ENCODE measurements around the gene DOCK4.

Gene DOCK4

GRCh38 chr7:112065758-112066157, 140.4 kb downstream of the DOCK4 start:
- ChIA-PET CTCF (no interaction called here), POLR2A (no interaction called here)
- DNase-seq (ENCODE audit: extremely low spot score): no peak
- TF ChIP-seq FOXA1 (IDR thresholded peaks at IDR 0.05) (no peak), ELF4 (IDR thresholded peaks at IDR 0.05) (no peak), LEF1 (IDR thresholded peaks at IDR 0.05; ENCODE audit: borderline replicate concordance) (no peak), CTBP1 (IDR thresholded peaks at IDR 0.05; ENCODE audit: borderline replicate concordance) (no peak), ZNF384 (IDR thresholded peaks at IDR 0.05) (no peak), FOXM1 (IDR thresholded peaks at IDR 0.05; ENCODE audit: borderline replicate concordance) (no peak), L3MBTL2 (conservative IDR thresholded peaks at IDR 0.05) (no peak), BHLHE40 (IDR thresholded peaks at IDR 0.05; ENCODE audit: borderline replicate concordance) (no peak), HDGF (IDR thresholded peaks at IDR 0.05; ENCODE audit: borderline replicate concordance) (no peak), SUZ12 (IDR thresholded peaks at IDR 0.05) (no peak), TARDBP (IDR thresholded peaks at IDR 0.05) (no peak), ARNT (IDR thresholded peaks at IDR 0.05) (no peak), NFRKB (IDR thresholded peaks at IDR 0.05) (no peak)

GRCh38 chr7:112064627-112065385, 141.4 kb downstream of the DOCK4 start:
- no peak for TF ChIP-seq LEF1 (IDR thresholded peaks at IDR 0.05; ENCODE audit: borderline replicate concordance)
- TF ChIP-seq HDGF (IDR thresholded peaks at IDR 0.05; ENCODE audit: borderline replicate concordance): no peak
- TF ChIP-seq SUZ12 (IDR thresholded peaks at IDR 0.05): no peak
- no peak for TF ChIP-seq BHLHE40 (IDR thresholded peaks at IDR 0.05; ENCODE audit: borderline replicate concordance)
- no peak for TF ChIP-seq FOXA1 (IDR thresholded peaks at IDR 0.05)
- no peak for TF ChIP-seq ZNF384 (IDR thresholded peaks at IDR 0.05)
- no peak for TF ChIP-seq FOXM1 (IDR thresholded peaks at IDR 0.05; ENCODE audit: borderline replicate concordance)
- TF ChIP-seq CTBP1 (IDR thresholded peaks at IDR 0.05; ENCODE audit: borderline replicate concordance): no peak
- TF ChIP-seq FOXK2 (IDR thresholded peaks at IDR 0.05): no peak
- TF ChIP-seq ARNT (IDR thresholded peaks at IDR 0.05): no peak
- TF ChIP-seq PKNOX1 (IDR thresholded peaks at IDR 0.05): no peak
- no peak for TF ChIP-seq SP1 (IDR thresholded peaks at IDR 0.05)
- TF ChIP-seq NFRKB (IDR thresholded peaks at IDR 0.05): no peak
- TF ChIP-seq L3MBTL2 (conservative IDR thresholded peaks at IDR 0.05): no peak
- TF ChIP-seq ELF4 (IDR thresholded peaks at IDR 0.05): no peak
- TF ChIP-seq TARDBP (IDR thresholded peaks at IDR 0.05): no peak
- POLR2A ChIA-PET: no interaction called here
- no peak for DNase-seq (ENCODE audit: extremely low spot score)
- CTCF ChIA-PET: no interaction called here

- TF ChIP-seq HDGF (IDR thresholded peaks at IDR 0.05; ENCODE audit: borderline replicate concordance) (no peak), CTBP1 (IDR thresholded peaks at IDR 0.05; ENCODE audit: borderline replicate concordance) (no peak), ZNF384 (IDR thresholded peaks at IDR 0.05) (no peak), FOXM1 (IDR thresholded peaks at IDR 0.05; ENCODE audit: borderline replicate concordance) (no peak), SUZ12 (IDR thresholded peaks at IDR 0.05) (no peak), TARDBP (IDR thresholded peaks at IDR 0.05) (no peak), ARNT (IDR thresholded peaks at IDR 0.05) (no peak), SP1 (IDR thresholded peaks at IDR 0.05) (no peak)
- DNase-seq (ENCODE audit: extremely low spot score): no peak
- ChIA-PET CTCF (no interaction called here), POLR2A (no interaction called here)
These were observed 142.2 kb downstream of the DOCK4 start for GRCh38 chr7:112063974-112064373.

- DNase-seq (ENCODE audit: extremely low spot score): no peak
- ChIA-PET POLR2A (no interaction called here), CTCF (no interaction called here)
- TF ChIP-seq HDGF (IDR thresholded peaks at IDR 0.05; ENCODE audit: borderline replicate concordance) (no peak), NFRKB (IDR thresholded peaks at IDR 0.05) (no peak), LEF1 (IDR thresholded peaks at IDR 0.05; ENCODE audit: borderline replicate concordance) (no peak)
These were observed 145.1 kb downstream of the DOCK4 start for GRCh38 chr7:112061051-112061450.

- TF ChIP-seq ZNF384 (IDR thresholded peaks at IDR 0.05) (no peak), SUZ12 (IDR thresholded peaks at IDR 0.05) (no peak), SP1 (IDR thresholded peaks at IDR 0.05) (no peak), ARNT (IDR thresholded peaks at IDR 0.05) (no peak)
- ChIA-PET POLR2A (no interaction called here), CTCF (no interaction called here)
- no peak for DNase-seq (ENCODE audit: extremely low spot score)
These were observed 145.6 kb downstream of the DOCK4 start for GRCh38 chr7:112060625-112061024.

GRCh38 chr7:112059675-112060074, 146.5 kb downstream of the DOCK4 start:
- TF ChIP-seq FOXM1 (IDR thresholded peaks at IDR 0.05; ENCODE audit: borderline replicate concordance): no peak
- no peak for TF ChIP-seq CTBP1 (IDR thresholded peaks at IDR 0.05; ENCODE audit: borderline replicate concordance)
- TF ChIP-seq FOXA1 (IDR thresholded peaks at IDR 0.05): no peak
- no peak for TF ChIP-seq ARNT (IDR thresholded peaks at IDR 0.05)
- no peak for TF ChIP-seq SP1 (IDR thresholded peaks at IDR 0.05)
- no peak for TF ChIP-seq ZNF384 (IDR thresholded peaks at IDR 0.05)
- TF ChIP-seq ELF4 (IDR thresholded peaks at IDR 0.05): no peak
- CTCF ChIA-PET: interaction anchor here (0.6 kb wide), 1 partner anchor 307 kb away, joined by 3 read pairs; no protein-coding TSS in a partner anchor
- POLR2A ChIA-PET: no interaction called here
- no peak for DNase-seq (ENCODE audit: extremely low spot score)

- no peak for TF ChIP-seq PKNOX1 (IDR thresholded peaks at IDR 0.05)
- no peak for TF ChIP-seq SUZ12 (IDR thresholded peaks at IDR 0.05)
- no peak for TF ChIP-seq CTBP1 (IDR thresholded peaks at IDR 0.05; ENCODE audit: borderline replicate concordance)
- TF ChIP-seq FOXK2 (IDR thresholded peaks at IDR 0.05): no peak
- TF ChIP-seq ELF4 (IDR thresholded peaks at IDR 0.05): no peak
- no peak for TF ChIP-seq ARNT (IDR thresholded peaks at IDR 0.05)
- TF ChIP-seq LEF1 (IDR thresholded peaks at IDR 0.05; ENCODE audit: borderline replicate concordance): no peak
- TF ChIP-seq ZNF384 (IDR thresholded peaks at IDR 0.05): no peak
- no peak for TF ChIP-seq FOXA1 (IDR thresholded peaks at IDR 0.05)
- no peak for DNase-seq (ENCODE audit: extremely low spot score)
- ChIA-PET POLR2A (no interaction called here), CTCF (no interaction called here)
These were observed 147.5 kb downstream of the DOCK4 start for GRCh38 chr7:112058686-112059085.
